ENCODE data around the gene SLC4A7.
"Not testable (repeated sequence)": the region's sequence is repeated elsewhere in the genome, so short reads cannot be mapped to it uniquely, and the experiment has no call there.

GRCh38 chr3:27392414-27392813 lies 91.8 kb downstream of the SLC4A7 start:
- TF ChIP-seq CTCF (IDR thresholded peaks at IDR 0.05 in 2 of 3, conservative IDR thresholded peaks at IDR 0.05 in 1 of 3; ENCODE audit: insufficient read depth in 2 of 3, low read depth in 1 of 3, low read length in 3 of 3); USF2 (CRISPR knock-in tag; IDR thresholded peaks at IDR 0.05); EZH2 (IDR thresholded peaks at IDR 0.05; ENCODE audit: borderline replicate concordance, low read depth, low read length); POLR2A (conservative IDR thresholded peaks at IDR 0.05); ZNF197 (CRISPR knock-in tag; IDR thresholded peaks at IDR 0.05; ENCODE audit: low read depth); NFIC (IDR thresholded peaks at IDR 0.05); CEBPZ (IDR thresholded peaks at IDR 0.05; ENCODE audit: borderline replicate concordance, low read depth, low read length); YY1 (IDR thresholded peaks at IDR 0.05; ENCODE audit: borderline replicate concordance in 1 of 3, control insufficient read depth in 1 of 3, extremely low read depth in 1 of 3, insufficient read depth in 3 of 3, insufficient read length in 1 of 3, insufficient replicate concordance in 2 of 3, low read depth in 1 of 3, low read length in 2 of 3); KLF16 (IDR thresholded peaks at IDR 0.05); KAT8 (IDR thresholded peaks at IDR 0.05; ENCODE audit: low read depth): not testable (repeated sequence)
- TF ChIP-seq, protein P1, sequence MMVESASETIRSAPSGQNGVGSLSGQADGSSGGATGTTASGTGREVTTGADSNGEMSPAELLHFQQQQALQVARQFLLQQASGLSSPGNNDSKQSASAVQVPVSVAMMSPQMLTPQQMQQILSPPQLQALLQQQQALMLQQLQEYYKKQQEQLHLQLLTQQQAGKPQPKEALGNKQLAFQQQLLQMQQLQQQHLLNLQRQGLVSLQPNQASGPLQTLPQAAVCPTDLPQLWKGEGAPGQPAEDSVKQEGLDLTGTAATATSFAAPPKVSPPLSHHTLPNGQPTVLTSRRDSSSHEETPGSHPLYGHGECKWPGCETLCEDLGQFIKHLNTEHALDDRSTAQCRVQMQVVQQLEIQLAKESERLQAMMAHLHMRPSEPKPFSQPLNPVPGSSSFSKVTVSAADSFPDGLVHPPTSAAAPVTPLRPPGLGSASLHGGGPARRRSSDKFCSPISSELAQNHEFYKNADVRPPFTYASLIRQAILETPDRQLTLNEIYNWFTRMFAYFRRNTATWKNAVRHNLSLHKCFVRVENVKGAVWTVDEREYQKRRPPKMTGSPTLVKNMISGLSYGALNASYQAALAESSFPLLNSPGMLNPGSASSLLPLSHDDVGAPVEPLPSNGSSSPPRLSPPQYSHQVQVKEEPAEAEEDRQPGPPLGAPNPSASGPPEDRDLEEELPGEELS (CRISPR knock-in tag; IDR thresholded peaks at IDR 0.05; ENCODE audit: borderline replicate concordance), result not testable (repeated sequence)
